Activated CD8-positive, alpha-beta memory T cell treated with anti-CD3 and anti-CD28 coated beads for 1 hour (primary cell): ENCODE measurements around the gene EPHA10.

Source experiments
- DNase-seq, 2 donors: peaks; one replicate each; pipeline ENCODE4 v3.0.0-alpha.2; 2020; ENCODE audit warnings: low read depth in 1 of 2; ENCODE audit errors: extremely low read depth in 1 of 2

Gene EPHA10

GRCh38 chr1:37680933-37681332 is 84.0 kb downstream of the EPHA10 start:
- no peak for DNase-seq

- DNase-seq, result no peak
These were observed 87.1 kb downstream of the EPHA10 start for GRCh38 chr1:37677808-37678207.

GRCh38 chr1:37677143-37677439 is 87.8 kb downstream of the EPHA10 start:
- no peak for DNase-seq

DNA sequence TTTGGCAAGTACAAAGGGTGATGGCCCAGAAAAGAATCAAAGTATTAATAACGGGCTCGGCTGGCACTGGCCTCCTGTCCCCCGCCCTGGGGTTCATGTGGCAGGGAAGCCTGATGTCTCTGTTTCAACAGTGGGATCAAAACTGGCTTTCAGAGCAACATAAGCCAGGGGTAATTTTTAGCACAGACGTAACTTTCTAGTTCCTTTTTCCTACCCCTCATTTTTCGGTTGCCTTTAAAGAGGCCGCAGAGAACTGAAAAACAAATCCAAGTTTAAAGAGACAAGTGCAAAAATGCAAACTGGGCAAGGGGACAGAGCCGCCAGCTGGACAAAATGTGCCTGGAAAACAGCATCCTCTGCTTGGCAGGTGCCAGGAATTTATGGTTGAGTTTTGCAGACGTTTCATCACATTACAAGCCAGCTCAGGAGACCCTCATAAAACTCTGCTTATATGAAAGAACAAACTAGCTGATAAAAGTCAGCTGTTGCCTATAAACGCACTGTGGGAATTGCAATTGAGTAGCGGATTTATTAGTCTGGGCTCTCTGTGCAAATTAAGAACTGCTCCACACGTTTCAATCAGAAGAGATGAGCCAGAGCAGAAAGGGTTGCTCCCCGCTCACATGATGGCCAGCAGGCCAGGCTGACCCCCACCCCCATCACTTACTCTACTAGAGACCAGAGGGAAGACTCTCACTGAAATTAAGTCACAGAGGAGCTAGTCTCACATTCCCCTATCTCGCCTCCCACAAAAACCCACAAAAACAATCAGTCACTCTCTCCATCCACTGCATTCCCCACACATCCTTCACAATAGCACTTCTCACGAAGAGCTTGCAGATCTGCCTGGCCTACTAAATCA is 88.4 kb downstream of the EPHA10 start:
- DNase-seq, result no peak

DNA sequence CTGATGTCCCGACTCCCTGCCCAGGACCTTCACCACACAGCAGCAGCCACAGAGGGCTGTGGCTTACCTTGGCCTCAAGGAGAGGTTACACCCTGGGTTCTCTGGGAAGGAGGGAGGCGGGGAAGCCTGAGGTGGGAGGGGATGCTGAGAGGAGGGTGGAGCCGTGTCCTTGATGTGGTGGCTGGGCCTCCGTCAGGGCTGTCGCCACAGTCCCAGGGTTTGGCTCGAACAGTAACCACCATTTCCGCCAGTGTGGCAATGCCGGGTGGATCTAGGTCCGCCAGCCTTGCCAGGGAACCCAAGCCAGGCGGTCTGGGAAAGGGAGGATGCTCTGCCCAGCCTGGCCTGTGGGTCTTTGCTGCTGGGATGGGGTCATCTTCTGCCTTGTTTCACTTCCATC is 91.0 kb downstream of the EPHA10 start:
- peak; percentile 22 to 31 for DNase-seq

DNA sequence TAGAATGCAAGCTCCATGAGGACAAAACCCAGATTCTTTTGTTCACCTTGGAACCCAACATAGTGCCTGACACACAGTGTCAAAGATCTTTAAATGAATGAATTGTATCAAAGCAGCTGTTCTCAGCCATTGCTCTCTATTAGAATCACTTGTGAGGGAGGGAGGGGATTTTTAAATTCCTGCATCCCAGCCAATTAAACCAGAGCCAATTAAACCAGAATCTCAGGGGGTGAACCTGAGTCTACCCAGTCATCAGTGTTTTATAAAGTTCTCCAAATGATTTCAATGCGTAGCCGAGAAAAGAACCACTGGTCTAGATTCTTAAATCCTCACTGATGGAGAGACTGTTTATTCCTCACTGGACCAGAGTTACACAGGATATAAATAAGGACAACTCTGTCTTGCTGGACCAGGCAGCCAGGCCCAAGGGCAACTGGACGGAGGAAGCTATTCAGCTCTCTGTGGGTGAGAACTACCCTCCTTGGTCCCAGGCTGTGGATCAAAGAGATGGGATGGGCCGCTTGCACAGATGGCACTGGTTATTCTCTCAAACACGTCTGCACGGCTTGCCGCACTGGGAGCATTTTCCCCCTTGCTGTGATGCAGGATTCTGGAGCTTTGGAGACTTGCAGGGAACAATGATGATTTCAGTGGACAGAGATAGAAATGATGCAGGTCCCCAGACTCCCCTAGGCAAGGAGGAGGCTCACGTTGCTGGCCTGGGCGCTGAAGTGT is 92.6 kb downstream of the EPHA10 start:
- DNase-seq, result no peak

DNA sequence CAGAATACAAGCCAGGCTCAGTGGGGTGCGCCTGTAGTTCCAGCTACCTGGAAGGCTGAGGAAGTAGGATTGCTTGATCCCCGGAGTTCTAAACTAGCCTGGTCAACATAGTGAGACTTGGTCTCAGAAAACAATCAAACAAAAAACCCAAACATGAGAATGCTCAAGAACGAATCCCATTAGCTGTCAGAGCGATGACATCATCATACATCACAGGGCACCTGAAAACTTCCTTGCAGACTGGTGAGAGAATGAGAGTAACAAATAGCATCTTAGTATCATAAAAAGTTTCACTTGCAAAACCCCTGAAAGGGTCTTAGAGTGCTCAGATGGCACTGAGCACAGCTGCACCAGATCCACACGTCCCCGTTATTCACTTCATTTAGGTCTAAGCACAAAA is 93.7 kb downstream of the EPHA10 start:
- no peak for DNase-seq

DNA sequence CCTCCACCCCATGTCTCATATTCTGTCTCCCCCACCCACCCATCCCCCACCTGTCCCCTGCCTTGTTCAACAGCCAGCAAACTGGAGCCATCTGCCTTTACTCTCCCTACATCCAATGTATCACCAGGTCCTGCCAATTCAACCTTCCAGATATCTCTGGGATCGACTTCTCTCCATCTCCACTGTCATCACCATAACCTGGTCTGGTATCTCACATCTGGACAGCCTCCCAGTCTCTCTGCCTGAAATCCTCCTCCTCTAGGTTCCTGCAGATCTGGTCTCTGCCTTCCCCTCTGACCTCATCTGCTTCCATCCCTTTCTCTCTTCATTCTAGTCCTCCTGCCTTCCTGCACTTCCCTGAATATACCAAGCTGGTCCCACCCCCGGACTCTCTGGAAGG is 94.8 kb downstream of the EPHA10 start:
- no peak for DNase-seq

DNA sequence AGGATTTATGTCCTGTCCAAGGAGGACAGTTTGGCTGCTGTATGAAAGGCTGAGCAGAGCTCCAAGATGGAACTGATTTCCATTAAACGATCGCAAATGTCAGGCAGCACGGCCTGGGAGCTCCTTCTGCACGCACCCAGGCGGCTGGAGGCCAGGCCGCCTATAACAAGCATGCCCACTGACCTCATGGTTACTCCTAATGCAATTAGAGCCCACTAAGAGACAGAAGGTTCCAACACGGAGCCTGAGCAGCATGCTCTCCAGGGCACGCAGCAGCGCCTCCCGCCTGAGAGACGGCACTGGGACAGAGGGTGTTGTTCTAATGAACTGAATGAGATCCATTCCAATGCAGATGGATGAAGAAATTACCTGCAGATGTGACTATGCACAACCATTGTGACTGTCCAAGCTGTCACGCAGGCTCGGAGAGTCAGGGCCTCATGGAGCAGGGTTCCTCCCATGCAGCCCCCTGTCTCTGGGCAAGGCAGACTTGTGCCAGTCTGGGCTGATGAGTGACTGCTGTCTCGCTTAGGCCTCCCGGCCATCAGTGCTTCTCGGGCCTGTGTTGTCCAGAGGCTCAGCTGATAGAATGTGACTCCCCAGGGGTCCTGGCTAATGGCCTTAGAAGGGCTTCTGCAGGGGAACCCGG is 97.8 kb downstream of the EPHA10 start:
- no peak for DNase-seq

DNA sequence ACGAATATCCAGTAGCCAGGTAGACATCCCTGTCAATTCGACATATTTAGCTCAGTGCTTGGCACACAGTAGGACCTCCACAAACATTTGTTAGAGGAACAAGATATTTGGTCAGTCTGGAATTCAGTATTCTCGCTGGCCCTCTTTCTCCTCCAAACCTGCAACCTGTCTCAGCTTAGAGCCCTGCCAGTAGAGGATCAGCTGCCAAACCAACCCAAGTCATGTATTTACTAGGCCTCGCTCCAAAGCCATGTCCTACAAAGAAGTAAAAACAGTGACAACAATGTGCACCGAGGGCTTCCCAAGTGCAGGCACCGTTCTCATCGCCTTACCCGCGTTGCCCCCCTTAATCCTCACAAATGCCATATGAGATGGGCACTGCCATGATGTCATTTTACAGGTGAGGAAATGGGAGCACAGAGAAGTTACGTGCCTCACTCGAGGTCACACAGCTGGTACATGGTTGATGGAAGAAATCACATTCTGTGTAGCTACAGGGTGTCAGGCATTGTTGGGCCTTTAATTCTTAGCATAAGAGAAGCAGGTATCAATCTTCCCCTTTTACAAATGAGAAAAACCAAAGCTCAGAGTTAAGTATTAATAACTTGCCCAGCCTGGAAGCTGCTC is 98.6 kb downstream of the EPHA10 start:
- no peak for DNase-seq
